Fibroblast of skin of back (primary cell): ENCODE results near the gene IL17REL.
A peak's percentile ranks its signal among the peaks of the same experiment; 100 is the strongest.
"Not testable (repeated sequence)": the region's sequence is repeated elsewhere in the genome, so short reads cannot be mapped to it uniquely, and the experiment has no call there.

ENCODE experiments used
- DNase-seq: peaks from one replicate; pipeline ENCODE4 v3.0.0-alpha.2; 2013

Gene IL17REL

GRCh38 chr22:50002791-50003190 lies 9.8 kb downstream of the IL17REL start:
- DNase-seq, result peak; percentile 7

- no peak for DNase-seq
Measured at GRCh38 chr22:50001388-50002231, 11.0 kb downstream of the IL17REL start.

- no peak for DNase-seq
Measured at GRCh38 chr22:50000587-50001387, 11.8 kb downstream of the IL17REL start.

- no peak for DNase-seq
Measured at GRCh38 chr22:49999946-50000586, 12.5 kb downstream of the IL17REL start.

- no peak for DNase-seq
Measured at GRCh38 chr22:49999063-49999945, 13.3 kb downstream of the IL17REL start.

- no peak for DNase-seq
Measured at GRCh38 chr22:49998718-49999062, 13.9 kb downstream of the IL17REL start.

- DNase-seq, result no peak
Measured at GRCh38 chr22:49997932-49998717, 14.4 kb downstream of the IL17REL start.

- no peak for DNase-seq
Measured at GRCh38 chr22:49997251-49997599, 15.3 kb downstream of the IL17REL start.

GRCh38 chr22:49996518-49997250 lies 15.9 kb downstream of the IL17REL start:
- no peak for DNase-seq

- DNase-seq, result no peak
Measured at GRCh38 chr22:49996119-49996517, 16.4 kb downstream of the IL17REL start.

- DNase-seq, result no peak
Measured at GRCh38 chr22:49995361-49996118, 17.0 kb downstream of the IL17REL start.

GRCh38 chr22:49995041-49995360 lies 17.6 kb downstream of the IL17REL start:
- DNase-seq, result no peak

GRCh38 chr22:49994361-49995040 lies 18.1 kb downstream of the IL17REL start:
- no peak for DNase-seq

- no peak for DNase-seq
Measured at GRCh38 chr22:49993649-49994360, 18.8 kb downstream of the IL17REL start.

GRCh38 chr22:49992921-49993648 lies 19.5 kb downstream of the IL17REL start:
- peak; percentile 48 for DNase-seq

- DNase-seq, result no peak
Measured at GRCh38 chr22:49991907-49992533, 20.5 kb downstream of the IL17REL start.

GRCh38 chr22:49991167-49991566 lies 21.4 kb downstream of the IL17REL start:
- no peak for DNase-seq

GRCh38 chr22:49989826-49990225 lies 22.7 kb downstream of the IL17REL start:
- not testable (repeated sequence) for DNase-seq
